Glutamatergic neuron (in vitro differentiated cells): Measurements from ENCODE around the gene CEP63. TPM values are rescaled to one million over a fixed set of nuclear protein-coding genes. Genes with fewer than 3 reads are reported as not detected.
"Not testable (repeated sequence)": the region's sequence is repeated elsewhere in the genome, so short reads cannot be mapped to it uniquely, and the experiment has no call there.

ENCODE experiments used
- DNase-seq: peaks from one replicate; pipeline ENCODE4 v3.0.0; 2022
- H3K27ac Mint-ChIP-seq: one replicate; pipeline ENCODE4 v1.8.0; 2020; ENCODE audit warnings: mild to moderate bottlenecking, mixed read lengths, inconsistent platforms; ENCODE audit not compliant: unreplicated experiment
- H3K27me3 Mint-ChIP-seq: one replicate; pipeline ENCODE4 v1.8.0; 2020; ENCODE audit warnings: mild to moderate bottlenecking, moderate library complexity, mixed read lengths, inconsistent platforms; ENCODE audit not compliant: unreplicated experiment
- H3K36me3 Mint-ChIP-seq: one replicate; pipeline ENCODE4 v1.8.0; 2020; ENCODE audit warnings: mild to moderate bottlenecking, mixed read lengths, inconsistent platforms; ENCODE audit not compliant: unreplicated experiment
- H3K4me1 Mint-ChIP-seq: one replicate; pipeline ENCODE4 v1.8.0; 2020; ENCODE audit warnings: mild to moderate bottlenecking, low read depth, mixed read lengths, inconsistent platforms; ENCODE audit not compliant: unreplicated experiment
- H3K4me3 Mint-ChIP-seq: one replicate; pipeline ENCODE4 v1.8.0; 2020; ENCODE audit warnings: mild to moderate bottlenecking, mixed read lengths, inconsistent platforms; ENCODE audit not compliant: unreplicated experiment
- H3K9me3 Mint-ChIP-seq: one replicate; pipeline ENCODE4 v1.8.0; 2020; ENCODE audit warnings: mild to moderate bottlenecking, moderate library complexity, mixed read lengths, inconsistent platforms; ENCODE audit not compliant: unreplicated experiment
- CTCF ChIP-seq: fragments of 200-600 bp; sonication (generic); IDR thresholded peaks from one replicate; pipeline ENCODE4 v1.5.0; 2021; ENCODE audit not compliant: partially characterized antibody, unreplicated experiment
- total RNA-seq: library from RNA; stranded (reverse); fragmentation: NEBNext Ultra II Directional; extraction: Animal tissue kit (Norgen Biotek cat#: 25700); gene quantifications from one replicate; pipeline ENCODE4 v1.2.1, GENCODE V29; 2021; ENCODE audit not compliant: unreplicated experiment

CEP63 gene
- total RNA-seq, 1 donor from 2014 or later, result 37.8 TPM

GRCh38 chr3:134544316-134544715 is 58.5 kb downstream of the CEP63 start:
- H3K36me3 Mint-ChIP-seq, result no peaks in the 10 kb centered on the region
- no peaks in the 10 kb centered on the region for H3K27me3 Mint-ChIP-seq
- DNase-seq, result no peak
- no peak for TF ChIP-seq CTCF
- no peaks in the 10 kb centered on the region for H3K9me3 Mint-ChIP-seq
- H3K27ac Mint-ChIP-seq, result no peak overlapping the region
- H3K4me1 Mint-ChIP-seq, result no peaks in the 10 kb centered on the region
- no peak overlapping the region for H3K4me3 Mint-ChIP-seq

GRCh38 chr3:134544783-134545182 is 58.9 kb downstream of the CEP63 start:
- H3K27ac Mint-ChIP-seq, H3K36me3 Mint-ChIP-seq, H3K4me1 Mint-ChIP-seq, H3K27me3 Mint-ChIP-seq, H3K9me3 Mint-ChIP-seq, DNase-seq, H3K4me3 Mint-ChIP-seq: not testable (repeated sequence)

- no peak overlapping the region for H3K27ac Mint-ChIP-seq
- H3K9me3 Mint-ChIP-seq, result no peaks in the 10 kb centered on the region
- no peak overlapping the region for H3K4me3 Mint-ChIP-seq
- TF ChIP-seq CTCF, result no peak
- no peaks in the 10 kb centered on the region for H3K27me3 Mint-ChIP-seq
- no peak for DNase-seq
- peaks cover 6% of the 10 kb centered on the region for H3K4me1 Mint-ChIP-seq
- H3K36me3 Mint-ChIP-seq, result no peaks in the 10 kb centered on the region
Observed at GRCh38 chr3:134545818-134546217, 60.0 kb downstream of the CEP63 start.

- TF ChIP-seq CTCF, result no peak
- Mint-ChIP-seq H3K27me3 (no peaks in the 10 kb centered on the region), H3K4me1 (peaks cover 10% of the 10 kb centered on the region), H3K27ac (no peak overlapping the region), H3K9me3 (no peaks in the 10 kb centered on the region), H3K4me3 (no peak overlapping the region), H3K36me3 (no peaks in the 10 kb centered on the region)
- no peak for DNase-seq
Observed at GRCh38 chr3:134552784-134553183, 66.9 kb downstream of the CEP63 start.

- Mint-ChIP-seq H3K36me3 (peaks cover 17% of the 10 kb centered on the region), H3K27ac (no peak overlapping the region), H3K4me3 (no peak overlapping the region), H3K4me1 (no peaks in the 10 kb centered on the region), H3K9me3 (peaks cover 2% of the 10 kb centered on the region), H3K27me3 (peaks cover 3% of the 10 kb centered on the region)
- no peak for DNase-seq
- no peak for TF ChIP-seq CTCF
Observed at GRCh38 chr3:134559591-134559990, 73.7 kb downstream of the CEP63 start.

GRCh38 chr3:134562055-134562454 is 76.2 kb downstream of the CEP63 start:
- H3K9me3 Mint-ChIP-seq, result peaks cover 2% of the 10 kb centered on the region
- H3K4me1 Mint-ChIP-seq, result no peaks in the 10 kb centered on the region
- peaks cover 3% of the 10 kb centered on the region for H3K27me3 Mint-ChIP-seq
- no peak for TF ChIP-seq CTCF
- H3K27ac Mint-ChIP-seq, result no peak overlapping the region
- DNase-seq, result no peak
- H3K4me3 Mint-ChIP-seq, result no peak overlapping the region
- peaks cover 17% of the 10 kb centered on the region for H3K36me3 Mint-ChIP-seq
